Camera-type eye (tissue), 1 donor: Measurements from ENCODE around the gene CCDC69. TPM values are rescaled to one million over a fixed set of nuclear protein-coding genes. Genes with fewer than 3 reads are reported as not detected.

Experiments used
- total RNA-seq: library from RNA; depleted of rRNA; stranded (reverse); fragments of >200 nt; gene quantifications from one replicate; pipeline ENCODE4 v1.2.3, GENCODE V29; 2014

Gene CCDC69
- total RNA-seq = 3.8 TPM

GRCh38 chr5:151223447-151224264 is at the start of gene CCDC69:
TSS of gene CCDC69 (minus strand) at chr5:151224092. CDS start at chr5:151223970, 122 bp downstream.

GRCh38 chr5:151252762-151253604 is 29.1 kb upstream of the CCDC69 start, which contains the start of gene GM2A:
TSS of gene GM2A (plus strand) at chr5:151253185. CDS start at chr5:151253217, 32 bp downstream.

GRCh38 chr5:151157426-151158286 is 66.2 kb downstream of the CCDC69 start, which contains the start of gene ANXA6:
TSS of gene ANXA6 (minus strand) at chr5:151157779. CDS start at chr5:151147901, 9,878 bp downstream.

Other genes with a start within 250 kb of the CCDC69 start
- gene GPX3, start 203.5 kb downstream of the CCDC69 start, total RNA-seq = 129 TPM
- gene TNIP1, start 143.1 kb downstream of the CCDC69 start, total RNA-seq = 66.5 TPM
- gene ANXA6, start 66.3 kb downstream of the CCDC69 start, total RNA-seq = 177 TPM
- gene GM2A, start 29.1 kb upstream of the CCDC69 start, total RNA-seq = 21.9 TPM
- gene SLC36A3, start 79.7 kb upstream of the CCDC69 start, total RNA-seq = not detected
- gene SLC36A2, start 123.5 kb upstream of the CCDC69 start, total RNA-seq = not detected
- 6.5 TPM for gene SLC36A1, start 223.5 kb upstream of the CCDC69 start, total RNA-seq